HepG2 (cell line): ENCODE results near the gene MARCHF9. TPM values are rescaled to one million over a fixed set of nuclear protein-coding genes. Genes with fewer than 3 reads are reported as not detected.

ENCODE experiments used
- CBX5 ChIP-seq: sonication (generic); formaldehyde crosslinking; IDR thresholded peaks from 2 replicates; pipeline ENCODE4 v1.4.0; 2020; ENCODE audit warnings: missing genetic modification reagents, borderline replicate concordance
- CHD4 ChIP-seq: fragments of 200-600 bp; sonication (generic); IDR thresholded peaks from 2 replicates; pipeline ENCODE4 v1.7.0; 2017; ENCODE audit warnings: mild to moderate bottlenecking, low read length, borderline replicate concordance
- E2F5 ChIP-seq: sonication (generic); formaldehyde crosslinking; conservative IDR thresholded peaks from 2 replicates; pipeline ENCODE4 v1.4.0; 2020; ENCODE audit warnings: missing genetic modification reagents
- HNRNPLL ChIP-seq: fragments of 200-400 bp; formaldehyde crosslinking; IDR thresholded peaks from 2 replicates; pipeline ENCODE4 v1.6.1; 2017; ENCODE audit warnings: mild to moderate bottlenecking, low read depth, low read length; ENCODE audit not compliant: poor library complexity, severe bottlenecking
- LBX2 ChIP-seq: sonication (generic); formaldehyde crosslinking; IDR thresholded peaks from 2 replicates; pipeline ENCODE4 v1.5.0; 2020; ENCODE audit warnings: missing genetic modification reagents, mild to moderate bottlenecking, borderline replicate concordance
- RNF2 ChIP-seq: fragments of 450-650 bp; conservative IDR thresholded peaks from 2 replicates; pipeline ENCODE4 v1.6.1; 2016; ENCODE audit warnings: low read depth
- SMAD3 ChIP-seq: sonication (generic); formaldehyde crosslinking; IDR thresholded peaks from 2 replicates; pipeline ENCODE4 v1.4.0; 2020; ENCODE audit warnings: missing genetic modification reagents
- SNAPC2 ChIP-seq: sonication (generic); formaldehyde crosslinking; IDR thresholded peaks from 2 replicates; pipeline ENCODE4 v1.8.1; 2022; ENCODE audit warnings: mild to moderate bottlenecking, missing genetic modification reagents
- SP2 ChIP-seq: sonication (generic); formaldehyde crosslinking; IDR thresholded peaks from 2 replicates; pipeline ENCODE4 v1.5.1; 2020; ENCODE audit warnings: mild to moderate bottlenecking, missing genetic modification reagents
- SP5 ChIP-seq: IDR thresholded peaks from 2 replicates; pipeline ENCODE4 v1.6.1; 2016; ENCODE audit warnings: low read depth, borderline replicate concordance
- THRA ChIP-seq: sonication (generic); formaldehyde crosslinking; IDR thresholded peaks from 2 replicates; pipeline ENCODE4 v1.4.0; 2020; ENCODE audit warnings: missing genetic modification reagents, borderline replicate concordance
- YY1 ChIP-seq: IDR thresholded peaks from 2 replicates; pipeline ENCODE4 v1.6.1; 2011; ENCODE audit warnings: low read length, low read depth, moderate library complexity, mild to moderate bottlenecking; ENCODE audit not compliant: insufficient read depth, insufficient replicate concordance
- ZBTB20 ChIP-seq: sonication (generic); formaldehyde crosslinking; IDR thresholded peaks from 2 replicates; pipeline ENCODE4 v1.8.1; 2023; ENCODE audit warnings: missing genetic modification reagents, low read depth, mild to moderate bottlenecking, borderline replicate concordance
- ZBTB21 ChIP-seq: sonication (generic); formaldehyde crosslinking; IDR thresholded peaks from 2 replicates; pipeline ENCODE4 v1.4.0; 2020; ENCODE audit warnings: missing genetic modification reagents
- ZNF225 ChIP-seq: sonication (generic); formaldehyde crosslinking; IDR thresholded peaks from 2 replicates; pipeline ENCODE4 v1.4.0; 2020; ENCODE audit warnings: mild to moderate bottlenecking, missing genetic modification reagents
- ZNF556 ChIP-seq: sonication (generic); formaldehyde crosslinking; IDR thresholded peaks from 2 replicates; pipeline ENCODE4 v1.4.0; 2020; ENCODE audit warnings: mild to moderate bottlenecking, missing genetic modification reagents, borderline replicate concordance
- ZNF577 ChIP-seq: sonication (generic); formaldehyde crosslinking; IDR thresholded peaks from 2 replicates; pipeline ENCODE4 v1.4.0; 2020; ENCODE audit warnings: mild to moderate bottlenecking, low read depth, missing genetic modification reagents, borderline replicate concordance
- ZNF747 ChIP-seq: sonication (generic); formaldehyde crosslinking; IDR thresholded peaks from 2 replicates; pipeline ENCODE4 v1.8.1; 2023; ENCODE audit warnings: missing genetic modification reagents, mild to moderate bottlenecking, borderline replicate concordance
- polyA plus RNA-seq, 8 experiments: library from polyadenylated mRNA; depleted of rRNA in 3 of 8; stranded (reverse) in 7 of 8; unstranded in 1 of 8; fragments of >200 nt; fragmentation: Illumina TruSeq in 4 of 8; extraction: Trizol in 4 of 8; gene quantifications; 2 replicates each; pipeline versions ENCODE4 v1.2.1 to v1.2.3, GENCODE V29; 2011 to 2016; ENCODE audit warnings: low read depth in 4 of 8, missing spikeins in 1 of 8, mixed read lengths in 1 of 8; ENCODE audit not compliant: insufficient read depth in 1 of 8
- total RNA-seq, 5 experiments: library from RNA; depleted of rRNA; stranded (reverse); fragments of >200 nt; fragmentation: Illumina TruSeq; extraction: Trizol; gene quantifications; 2 replicates each; pipeline ENCODE4 v1.2.3, GENCODE V29; 2016; ENCODE audit warnings: low read depth in 1 of 5
- TF ChIP-seq, protein P1 (sequence below): IDR thresholded peaks from 2 replicates; pipeline ENCODE4 v1.6.1; 2016
- TF ChIP-seq, protein P2 (sequence below): fragments of 450-650 bp; IDR thresholded peaks from 2 replicates; pipeline ENCODE4 v1.6.1; 2016
- TF ChIP-seq, protein P3 (sequence below): sonication (generic); formaldehyde crosslinking; IDR thresholded peaks from 2 replicates; pipeline ENCODE4 v1.4.0; 2020; ENCODE audit warnings: missing genetic modification reagents

Gene MARCHF9
- total and polyA plus RNA-seq, 2 of the 13 experiments (the other 11 are each of a cell fraction or from before 2014, with no cell fraction given) = 5.7 to 9.6 TPM

DNA sequence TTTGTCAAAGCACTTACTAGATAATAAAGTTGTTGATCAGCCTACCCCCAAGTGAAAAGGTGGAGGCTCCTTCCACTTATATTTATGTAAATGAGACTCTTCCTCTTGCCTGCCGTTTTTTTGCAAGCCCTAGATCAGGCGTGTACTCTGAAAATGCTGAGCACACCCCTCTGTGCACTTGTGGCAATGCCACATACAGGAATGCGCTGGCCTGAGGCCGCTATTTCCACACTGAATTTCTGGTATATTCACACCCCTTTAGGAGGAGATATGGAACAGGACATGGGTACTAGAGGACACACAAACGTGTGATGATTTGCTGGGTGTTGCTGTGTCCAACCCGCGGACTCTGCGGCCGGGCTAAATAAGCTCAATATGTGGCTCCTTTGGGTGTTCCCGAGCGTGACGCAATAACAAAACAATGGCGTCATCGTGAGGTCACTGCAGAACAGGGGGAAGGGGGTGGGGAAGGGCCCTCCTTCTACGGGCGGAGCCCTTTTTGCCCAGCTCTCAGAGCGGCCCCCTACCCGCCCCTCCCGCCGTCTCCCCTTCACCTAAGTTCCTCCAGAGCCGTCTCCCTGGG is 10.6 kb upstream of the MARCHF9 start (continued):
- TF ChIP-seq CHD4 (no peak), ZBTB20 (CRISPR knock-in tag) (no peak), ZNF577 (CRISPR knock-in tag) (no peak), E2F5 (CRISPR knock-in tag) (no peak), SNAPC2 (CRISPR knock-in tag) (no peak), ZBTB21 (peak; percentile 100), SMAD3 (CRISPR knock-in tag) (peak; percentile 16; the same call in 1 of the 2 replicates), CBX5 (no peak; the same call in 1 of the 2 replicates), THRA (0 out of 2 replicates have a peak, but pooled peaks have one; percentile 14), SP2 (CRISPR knock-in tag) (no peak), SP5 (no peak), ZNF556 (no peak), LBX2 (CRISPR knock-in tag) (no peak), ZNF225 (CRISPR knock-in tag) (no peak), YY1 (no peak), HNRNPLL (no peak), RNF2 (no peak), ZNF747 (no peak)
- TF ChIP-seq, protein P1, sequence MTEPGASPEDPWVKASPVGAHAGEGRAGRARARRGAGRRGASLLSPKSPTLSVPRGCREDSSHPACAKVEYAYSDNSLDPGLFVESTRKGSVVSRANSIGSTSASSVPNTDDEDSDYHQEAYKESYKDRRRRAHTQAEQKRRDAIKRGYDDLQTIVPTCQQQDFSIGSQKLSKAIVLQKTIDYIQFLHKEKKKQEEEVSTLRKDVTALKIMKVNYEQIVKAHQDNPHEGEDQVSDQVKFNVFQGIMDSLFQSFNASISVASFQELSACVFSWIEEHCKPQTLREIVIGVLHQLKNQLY = no peak
- TF ChIP-seq, protein P2, sequence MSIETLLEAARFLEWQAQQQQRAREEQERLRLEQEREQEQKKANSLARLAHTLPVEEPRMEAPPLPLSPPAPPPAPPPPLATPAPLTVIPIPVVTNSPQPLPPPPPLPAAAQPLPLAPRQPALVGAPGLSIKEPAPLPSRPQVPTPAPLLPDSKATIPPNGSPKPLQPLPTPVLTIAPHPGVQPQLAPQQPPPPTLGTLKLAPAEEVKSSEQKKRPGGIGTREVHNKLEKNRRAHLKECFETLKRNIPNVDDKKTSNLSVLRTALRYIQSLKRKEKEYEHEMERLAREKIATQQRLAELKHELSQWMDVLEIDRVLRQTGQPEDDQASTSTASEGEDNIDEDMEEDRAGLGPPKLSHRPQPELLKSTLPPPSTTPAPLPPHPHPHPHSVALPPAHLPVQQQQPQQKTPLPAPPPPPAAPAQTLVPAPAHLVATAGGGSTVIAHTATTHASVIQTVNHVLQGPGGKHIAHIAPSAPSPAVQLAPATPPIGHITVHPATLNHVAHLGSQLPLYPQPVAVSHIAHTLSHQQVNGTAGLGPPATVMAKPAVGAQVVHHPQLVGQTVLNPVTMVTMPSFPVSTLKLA = no peak
- TF ChIP-seq, protein P3, sequence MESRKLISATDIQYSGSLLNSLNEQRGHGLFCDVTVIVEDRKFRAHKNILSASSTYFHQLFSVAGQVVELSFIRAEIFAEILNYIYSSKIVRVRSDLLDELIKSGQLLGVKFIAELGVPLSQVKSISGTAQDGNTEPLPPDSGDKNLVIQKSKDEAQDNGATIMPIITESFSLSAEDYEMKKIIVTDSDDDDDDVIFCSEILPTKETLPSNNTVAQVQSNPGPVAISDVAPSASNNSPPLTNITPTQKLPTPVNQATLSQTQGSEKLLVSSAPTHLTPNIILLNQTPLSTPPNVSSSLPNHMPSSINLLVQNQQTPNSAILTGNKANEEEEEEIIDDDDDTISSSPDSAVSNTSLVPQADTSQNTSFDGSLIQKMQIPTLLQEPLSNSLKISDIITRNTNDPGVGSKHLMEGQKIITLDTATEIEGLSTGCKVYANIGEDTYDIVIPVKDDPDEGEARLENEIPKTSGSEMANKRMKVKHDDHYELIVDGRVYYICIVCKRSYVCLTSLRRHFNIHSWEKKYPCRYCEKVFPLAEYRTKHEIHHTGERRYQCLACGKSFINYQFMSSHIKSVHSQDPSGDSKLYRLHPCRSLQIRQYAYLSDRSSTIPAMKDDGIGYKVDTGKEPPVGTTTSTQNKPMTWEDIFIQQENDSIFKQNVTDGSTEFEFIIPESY = no peak
